Ishikawa (cell line): ENCODE measurements around the gene SPEM2.

Experiments used
- CEBPB ChIP-seq: IDR thresholded peaks from 2 replicates; pipeline ENCODE4 v1.6.1; 2012
- CREB1 ChIP-seq: IDR thresholded peaks from 2 replicates; pipeline ENCODE4 v1.6.1; 2012; ENCODE audit warnings: low read depth
- EGR1 ChIP-seq: IDR thresholded peaks from 2 replicates; pipeline ENCODE4 v1.6.1; 2012
- EP300 ChIP-seq: IDR thresholded peaks from 2 replicates; pipeline ENCODE4 v1.6.1; 2012; ENCODE audit warnings: borderline replicate concordance
- FOXM1 ChIP-seq: IDR thresholded peaks from 2 replicates; pipeline ENCODE4 v1.6.1; 2012; ENCODE audit warnings: low read depth, borderline replicate concordance
- MAX ChIP-seq: IDR thresholded peaks from 2 replicates; pipeline ENCODE4 v1.6.1; 2012
- NFIC ChIP-seq: IDR thresholded peaks from 2 replicates; pipeline ENCODE4 v1.6.1; 2012
- RAD21 ChIP-seq: IDR thresholded peaks from 2 replicates; pipeline ENCODE4 v1.6.1; 2012; ENCODE audit warnings: low read depth
- REST ChIP-seq: IDR thresholded peaks from 2 replicates; pipeline ENCODE4 v1.6.1; 2012; ENCODE audit warnings: low read depth, mild to moderate bottlenecking
- TAF1 ChIP-seq: IDR thresholded peaks from 2 replicates; pipeline ENCODE4 v1.6.1; 2012; ENCODE audit warnings: low read depth, mild to moderate bottlenecking
- TCF12 ChIP-seq: IDR thresholded peaks from 2 replicates; pipeline ENCODE4 v1.6.1; 2012; ENCODE audit warnings: low read depth
- TEAD4 ChIP-seq: IDR thresholded peaks from 2 replicates; pipeline ENCODE4 v1.6.1; 2012
- USF1 ChIP-seq: IDR thresholded peaks from 2 replicates; pipeline ENCODE4 v1.6.1; 2012
- YY1 ChIP-seq: IDR thresholded peaks from 2 replicates; pipeline ENCODE4 v1.6.1; 2012; ENCODE audit warnings: low read depth
- ZBTB7A ChIP-seq: IDR thresholded peaks from 2 replicates; pipeline ENCODE4 v1.6.1; 2012; ENCODE audit warnings: low read depth

The SPEM2 gene

GRCh38 chr17:7407485-7408251 lies 17.7 kb upstream of the SPEM2 start, which contains the start of gene NLGN2:
Gene NLGN2 (plus strand): TSS chr17:7407845. CDS start chr17:7408256, 411 bp downstream.
- no peak for TF ChIP-seq MAX
- no peak for TF ChIP-seq RAD21
- no peak for TF ChIP-seq FOXM1
- TF ChIP-seq EP300: no peak
- TF ChIP-seq CEBPB: no peak
- TF ChIP-seq USF1: no peak
- TF ChIP-seq NFIC: no peak
- TF ChIP-seq REST: no peak
- no peak for TF ChIP-seq YY1

GRCh38 chr17:7408252-7408727 lies 17.1 kb upstream of the SPEM2 start:
- no peak for TF ChIP-seq TCF12
- TF ChIP-seq YY1: no peak
- TF ChIP-seq RAD21: no peak
- TF ChIP-seq TAF1: no peak
- no peak for TF ChIP-seq REST
- TF ChIP-seq ZBTB7A: no peak
- TF ChIP-seq USF1: no peak
- no peak for TF ChIP-seq FOXM1
- no peak for TF ChIP-seq EGR1
- no peak for TF ChIP-seq CEBPB
- no peak for TF ChIP-seq EP300
- TF ChIP-seq MAX: no peak
- no peak for TF ChIP-seq CREB1
- no peak for TF ChIP-seq TEAD4
- TF ChIP-seq NFIC: no peak

GRCh38 chr17:7408863-7409262 lies 16.6 kb upstream of the SPEM2 start:
- no peak for TF ChIP-seq EGR1

- TF ChIP-seq USF1 (no peak), REST (no peak), CEBPB (no peak), TEAD4 (no peak), YY1 (no peak), EGR1 (no peak), CREB1 (no peak), ZBTB7A (no peak), RAD21 (no peak)
Observed at GRCh38 chr17:7409716-7410115, 15.7 kb upstream of the SPEM2 start.
